Measurements from ENCODE around the gene ATP13A4. TPM values are rescaled to one million over a fixed set of nuclear protein-coding genes. Genes with fewer than 3 reads are reported as not detected.

ATP13A4 gene, protein sequence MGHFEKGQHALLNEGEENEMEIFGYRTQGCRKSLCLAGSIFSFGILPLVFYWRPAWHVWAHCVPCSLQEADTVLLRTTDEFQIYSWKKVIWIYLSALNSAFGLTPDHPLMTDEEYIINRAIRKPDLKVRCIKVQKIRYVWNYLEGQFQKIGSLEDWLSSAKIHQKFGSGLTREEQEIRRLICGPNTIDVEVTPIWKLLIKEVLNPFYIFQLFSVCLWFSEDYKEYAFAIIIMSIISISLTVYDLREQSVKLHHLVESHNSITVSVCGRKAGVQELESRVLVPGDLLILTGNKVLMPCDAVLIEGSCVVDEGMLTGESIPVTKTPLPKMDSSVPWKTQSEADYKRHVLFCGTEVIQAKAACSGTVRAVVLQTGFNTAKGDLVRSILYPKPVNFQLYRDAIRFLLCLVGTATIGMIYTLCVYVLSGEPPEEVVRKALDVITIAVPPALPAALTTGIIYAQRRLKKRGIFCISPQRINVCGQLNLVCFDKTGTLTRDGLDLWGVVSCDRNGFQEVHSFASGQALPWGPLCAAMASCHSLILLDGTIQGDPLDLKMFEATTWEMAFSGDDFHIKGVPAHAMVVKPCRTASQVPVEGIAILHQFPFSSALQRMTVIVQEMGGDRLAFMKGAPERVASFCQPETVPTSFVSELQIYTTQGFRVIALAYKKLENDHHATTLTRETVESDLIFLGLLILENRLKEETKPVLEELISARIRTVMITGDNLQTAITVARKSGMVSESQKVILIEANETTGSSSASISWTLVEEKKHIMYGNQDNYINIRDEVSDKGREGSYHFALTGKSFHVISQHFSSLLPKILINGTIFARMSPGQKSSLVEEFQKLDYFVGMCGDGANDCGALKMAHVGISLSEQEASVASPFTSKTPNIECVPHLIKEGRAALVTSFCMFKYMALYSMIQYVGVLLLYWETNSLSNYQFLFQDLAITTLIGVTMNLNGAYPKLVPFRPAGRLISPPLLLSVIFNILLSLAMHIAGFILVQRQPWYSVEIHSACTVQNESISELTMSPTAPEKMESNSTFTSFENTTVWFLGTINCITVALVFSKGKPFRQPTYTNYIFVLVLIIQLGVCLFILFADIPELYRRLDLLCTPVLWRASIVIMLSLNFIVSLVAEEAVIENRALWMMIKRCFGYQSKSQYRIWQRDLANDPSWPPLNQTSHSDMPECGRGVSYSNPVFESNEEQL
- 0.72 TPM in 1 of 2 replicates, not detected in the other for total RNA-seq

DNA sequence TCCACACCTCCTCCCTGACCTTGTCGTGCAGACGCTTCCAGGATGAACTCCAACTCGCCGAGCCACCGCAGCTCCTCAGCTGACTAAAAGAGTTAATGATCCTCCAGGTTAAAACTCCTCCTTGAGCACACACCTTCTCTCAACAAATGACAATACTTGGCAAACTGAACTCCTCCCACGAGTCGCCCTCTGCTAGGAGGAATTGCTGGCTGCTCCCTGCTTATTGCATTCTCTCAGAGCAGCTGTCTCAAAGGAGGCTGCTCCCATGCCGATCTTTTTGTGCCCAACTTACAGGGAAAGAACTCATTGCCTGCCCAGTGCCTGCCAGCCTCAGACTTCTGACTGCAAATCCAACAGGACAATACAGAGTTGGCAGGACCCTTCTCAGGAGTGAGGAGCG, at the start of gene ATP13A4:
Gene ATP13A4, minus strand, starts transcription at position 85 of the 400 bp plus-strand sequence. CDS start 96 bp downstream, outside the sequence.

DNA sequence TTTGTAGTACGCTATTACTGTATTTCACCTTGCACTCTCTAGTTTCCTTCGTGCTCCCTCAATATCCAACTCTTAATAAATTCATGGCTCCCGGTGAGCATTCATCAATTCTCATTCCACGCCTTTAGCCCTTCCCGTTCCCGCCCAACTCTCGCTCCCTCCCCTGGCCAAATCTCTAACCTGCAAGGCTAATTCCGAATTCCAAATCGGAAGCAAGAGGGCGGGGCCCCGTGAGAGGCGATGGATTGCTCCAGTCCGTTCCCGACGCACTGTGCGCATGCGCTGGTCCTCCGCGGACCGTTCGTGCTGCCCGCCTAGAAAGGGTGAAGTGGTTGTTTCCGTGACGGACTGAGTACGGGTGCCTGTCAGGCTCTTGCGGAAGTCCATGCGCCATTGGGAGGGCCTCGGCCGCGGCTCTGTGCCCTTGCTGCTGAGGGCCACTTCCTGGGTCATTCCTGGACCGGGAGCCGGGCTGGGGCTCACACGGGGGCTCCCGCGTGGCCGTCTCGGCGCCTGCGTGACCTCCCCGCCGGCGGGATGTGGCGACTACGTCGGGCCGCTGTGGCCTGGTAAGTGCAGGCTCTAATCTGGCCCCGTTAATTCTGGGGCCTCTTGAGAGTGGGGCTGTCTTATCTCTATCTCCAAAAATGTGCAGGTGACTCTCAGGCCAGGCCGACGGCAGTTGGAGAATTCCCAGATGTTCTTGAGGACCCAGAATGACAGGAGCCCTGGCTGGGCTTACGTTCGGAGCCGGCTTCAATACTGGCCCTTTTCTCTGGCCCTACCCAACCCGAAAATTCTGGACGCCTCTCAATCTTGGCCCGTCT, 38.4 kb upstream of the ATP13A4 start, which contains the start of gene OPA1:
Gene OPA1, plus strand, starts transcription at position 368 of the 827 bp plus-strand sequence. Its CDS starts 170 bp downstream, at position 538.

DNA sequence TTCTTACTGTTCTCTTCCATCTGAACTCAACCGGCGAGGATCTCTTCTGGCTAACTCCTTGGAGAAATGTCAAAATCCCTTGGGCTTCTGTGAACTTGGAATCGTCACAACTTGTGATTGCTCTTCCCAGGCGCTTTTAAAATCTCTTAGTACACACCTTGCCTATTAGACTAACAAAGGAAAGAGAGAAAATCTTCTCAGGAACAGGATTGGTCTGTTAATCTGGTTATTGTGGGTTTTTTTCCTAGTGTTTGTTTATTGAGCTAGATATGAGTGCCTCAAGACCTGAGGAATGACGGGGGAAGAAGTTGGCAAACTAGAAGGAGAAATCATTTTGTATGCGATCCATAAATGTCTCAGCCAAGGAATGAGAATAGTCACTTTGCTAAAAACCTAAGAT, 176.0 kb downstream of the ATP13A4 start, which contains the start of gene ATP13A5:
Gene ATP13A5, minus strand, starts transcription at position 48 of the 400 bp plus-strand sequence. Its CDS starts 28 bp downstream, at position 20.

Other genes starting within 250 kb of the ATP13A4 start
- gene ATP13A5, start 176.1 kb downstream of the ATP13A4 start, total RNA-seq: not detected in 2 replicates
- 32.5 and 44.4 TPM in 2 replicates for gene OPA1, start 38.3 kb upstream of the ATP13A4 start, total RNA-seq

Measured in epithelial cell of alveolus of lung (primary cell).